Adipocyte (in vitro differentiated cells): ENCODE results near the gene BPIFA2.
A peak's percentile ranks its signal among the peaks of the same experiment; 100 is the strongest.
"Not testable (repeated sequence)": the region's sequence is repeated elsewhere in the genome, so short reads cannot be mapped to it uniquely, and the experiment has no call there.

Experiments used
- DNase-seq: peaks from one replicate; pipeline ENCODE4 v3.0.0-alpha.2; 2015; ENCODE audit warnings: low read depth
- H3K27me3 ChIP-seq: replicated peaks from 2 replicates; pipeline ENCODE4 v1.7.0; 2013; ENCODE audit warnings: mild to moderate bottlenecking, low read length, moderate library complexity; ENCODE audit not compliant: control insufficient read depth, insufficient read depth
- H3K36me3 ChIP-seq: 2 replicates; pipeline ENCODE4 v1.7.0; 2013; ENCODE audit warnings: low read length, mild to moderate bottlenecking, moderate library complexity; ENCODE audit not compliant: control insufficient read depth, insufficient read depth, severe bottlenecking
- H3K4me1 ChIP-seq: 2 replicates; pipeline ENCODE4 v1.7.0; 2013; ENCODE audit warnings: mild to moderate bottlenecking, low read length, moderate library complexity; ENCODE audit not compliant: control insufficient read depth, insufficient read depth
- H3K4me3 ChIP-seq: 2 replicates; pipeline ENCODE4 v1.7.0; 2013; ENCODE audit warnings: mild to moderate bottlenecking, low read length, moderate library complexity
- H3K9ac ChIP-seq: 2 replicates; pipeline ENCODE4 v1.7.0; 2013; ENCODE audit warnings: mild to moderate bottlenecking, low read length, moderate library complexity
- H3K9me3 ChIP-seq: 2 replicates; pipeline ENCODE4 v1.7.0; 2013; ENCODE audit warnings: mild to moderate bottlenecking, low read length, moderate library complexity; ENCODE audit not compliant: control insufficient read depth

The BPIFA2 gene, protein sequence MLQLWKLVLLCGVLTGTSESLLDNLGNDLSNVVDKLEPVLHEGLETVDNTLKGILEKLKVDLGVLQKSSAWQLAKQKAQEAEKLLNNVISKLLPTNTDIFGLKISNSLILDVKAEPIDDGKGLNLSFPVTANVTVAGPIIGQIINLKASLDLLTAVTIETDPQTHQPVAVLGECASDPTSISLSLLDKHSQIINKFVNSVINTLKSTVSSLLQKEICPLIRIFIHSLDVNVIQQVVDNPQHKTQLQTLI

DNA sequence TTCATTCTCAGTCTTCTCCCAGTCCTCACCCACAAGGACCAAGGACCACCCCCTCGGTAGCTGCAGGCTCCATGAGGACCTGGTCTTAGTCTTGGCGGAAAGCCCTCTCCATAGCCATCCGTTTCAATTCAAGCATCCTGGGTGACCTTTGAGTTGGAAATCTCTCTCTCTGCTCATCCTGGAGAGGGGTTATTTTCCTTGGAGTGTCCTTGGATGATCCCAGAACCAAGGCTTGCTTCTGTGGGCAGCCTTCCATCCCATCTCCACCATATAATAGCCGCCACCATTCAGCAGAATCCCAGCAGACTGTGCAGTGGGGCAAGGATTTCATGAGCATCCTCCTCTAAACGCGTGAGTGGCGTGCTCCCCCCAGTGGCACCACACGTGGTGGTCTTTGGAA is at the start of gene BPIFA2:
TSS of gene BPIFA2 (plus strand) at position 301 of the 400 bp plus-strand sequence. CDS start 987 bp downstream, outside the sequence.
- H3K4me3 ChIP-seq = no peak within 1 kb of the TSS

DNA sequence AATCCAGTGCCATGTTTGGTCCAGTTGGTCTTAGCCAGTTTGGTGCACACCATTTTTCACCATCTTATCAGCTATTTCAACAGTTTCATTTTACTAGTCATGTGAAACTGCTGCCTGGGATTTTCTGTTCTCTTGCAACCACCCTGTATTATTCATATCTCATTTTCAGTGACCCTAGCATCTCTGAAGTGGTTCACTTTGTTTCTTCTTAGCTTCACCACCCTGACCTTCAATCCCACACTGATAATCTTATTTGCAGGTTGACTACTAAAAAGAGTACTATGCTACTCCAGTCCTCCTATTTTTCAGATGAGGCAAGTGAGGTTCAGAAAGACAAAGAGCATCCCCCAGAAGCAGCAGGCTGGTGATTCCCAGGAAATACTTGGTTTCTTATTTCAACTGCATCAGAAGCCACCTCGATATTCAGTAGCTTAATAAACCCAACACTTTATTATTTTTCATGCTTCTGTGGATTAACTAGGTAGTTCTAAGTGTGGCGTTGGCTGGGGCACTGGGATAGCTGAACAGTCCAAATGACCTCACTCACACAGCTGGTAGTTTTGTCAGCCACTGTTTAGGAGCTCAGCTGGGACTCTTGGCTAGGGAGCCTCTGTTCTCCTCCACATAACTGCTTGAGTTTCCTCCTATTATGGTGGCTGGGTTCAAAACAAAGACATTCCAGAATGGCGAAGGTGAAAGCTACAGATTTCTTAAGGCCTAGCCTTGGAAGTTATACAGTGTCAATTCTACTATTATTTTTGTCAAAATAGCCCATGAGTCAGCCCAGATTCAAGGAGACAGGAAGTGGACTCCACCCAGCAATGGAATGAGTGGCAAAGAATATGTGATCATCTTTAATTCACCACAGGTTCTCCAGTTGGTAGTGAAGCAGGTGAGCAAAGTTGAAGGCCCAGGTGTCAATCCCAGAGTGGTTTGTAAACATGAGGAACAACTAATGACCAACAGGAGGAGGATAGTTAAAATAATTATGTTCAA is 47.9 kb upstream of the BPIFA2 start:
- Histone ChIP-seq H3K27me3 (no peaks in the 10 kb centered on the region), H3K4me3 (no peak overlapping the region), H3K9me3 (peaks cover 12% of the 10 kb centered on the region), H3K9ac (no peak overlapping the region), H3K4me1 (no peaks in the 10 kb centered on the region), H3K36me3 (no peaks in the 10 kb centered on the region)
- no peak for DNase-seq

More for the DNA sequence above, at the start of gene BPIFA2:
- no peaks in the 10 kb centered on the region for H3K4me1 ChIP-seq
- H3K36me3 ChIP-seq = no peaks in the 10 kb centered on the region
- H3K27me3 ChIP-seq = peaks cover 32% of the 10 kb centered on the region
- peaks cover 14% of the 10 kb centered on the region for H3K9me3 ChIP-seq
- DNase-seq = no peak
- no peak within 1 kb of the TSS for H3K9ac ChIP-seq

DNA sequence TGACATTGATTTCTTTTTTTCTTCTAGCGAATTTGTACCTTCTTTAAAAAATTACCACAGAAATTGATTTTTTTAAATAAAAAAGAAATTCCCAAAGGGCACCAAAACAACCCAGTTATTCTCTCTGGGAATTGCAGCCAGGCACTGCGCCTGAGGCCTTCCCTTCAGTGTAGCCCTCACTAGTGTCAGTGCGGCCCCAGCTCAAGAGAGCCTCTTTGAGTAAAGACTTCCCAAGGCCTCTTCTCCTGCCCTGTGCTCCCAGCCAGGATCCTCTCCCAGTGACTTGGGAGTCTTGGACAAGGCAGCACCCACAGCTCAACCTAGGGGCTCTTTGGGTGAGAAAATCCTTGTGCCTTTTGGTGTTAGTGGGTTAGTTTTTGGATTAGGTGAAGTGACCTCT is 47.0 kb upstream of the BPIFA2 start:
- Histone ChIP-seq H3K9ac (no peak overlapping the region), H3K4me1 (no peaks in the 10 kb centered on the region), H3K36me3 (no peaks in the 10 kb centered on the region), H3K9me3 (peaks cover 12% of the 10 kb centered on the region), H3K4me3 (no peak overlapping the region), H3K27me3 (no peaks in the 10 kb centered on the region)
- no peak for DNase-seq

DNA sequence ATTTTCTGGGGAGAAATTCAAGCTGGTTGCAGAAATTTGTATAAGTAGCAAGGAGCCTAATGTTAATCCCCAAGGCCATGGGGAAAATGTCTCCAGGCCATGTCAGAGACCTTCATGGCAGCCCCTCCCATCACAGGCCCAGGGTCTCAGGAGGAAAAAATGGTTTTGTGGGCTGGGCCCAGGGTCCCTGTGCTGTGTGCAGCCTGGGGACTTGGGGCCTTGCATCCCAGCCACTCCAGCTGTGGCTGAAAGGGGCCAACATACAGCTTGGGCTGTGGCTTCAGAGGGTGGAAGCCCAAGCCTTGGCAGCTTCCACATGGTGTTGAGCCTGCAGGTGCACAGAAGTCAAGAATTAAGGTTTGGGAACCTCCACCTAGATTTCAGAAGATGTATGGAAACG is 45.7 kb upstream of the BPIFA2 start:
- H3K9ac ChIP-seq, H3K36me3 ChIP-seq, H3K4me1 ChIP-seq, DNase-seq, H3K27me3 ChIP-seq, H3K4me3 ChIP-seq: not testable (repeated sequence)
- peaks cover 12% of the 10 kb centered on the region for H3K9me3 ChIP-seq

DNA sequence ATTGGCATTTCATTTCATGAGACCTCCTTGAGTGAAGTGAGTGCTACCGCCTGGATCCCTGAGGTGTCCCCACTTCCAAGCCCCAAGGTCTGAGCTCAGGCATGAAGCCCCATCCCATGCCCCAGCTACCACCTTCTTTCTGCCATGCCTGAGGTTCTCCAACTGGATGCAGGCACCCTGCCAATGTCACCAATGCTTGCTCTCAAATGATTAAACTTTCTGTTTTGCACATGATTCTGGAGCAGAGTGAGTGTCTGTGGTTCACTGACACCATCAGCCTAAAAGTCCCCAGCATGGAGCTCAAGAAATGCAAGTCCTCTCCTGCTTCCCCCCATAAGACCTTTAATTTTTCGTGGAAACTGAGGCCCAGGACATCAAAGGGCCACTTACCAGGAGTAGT is 43.7 kb upstream of the BPIFA2 start:
- no peak overlapping the region for H3K9ac ChIP-seq
- H3K36me3 ChIP-seq = no peaks in the 10 kb centered on the region
- H3K4me3 ChIP-seq = no peak overlapping the region
- peaks cover 12% of the 10 kb centered on the region for H3K9me3 ChIP-seq
- H3K27me3 ChIP-seq = no peaks in the 10 kb centered on the region
- DNase-seq = no peak
- H3K4me1 ChIP-seq = peaks cover 8% of the 10 kb centered on the region

DNA sequence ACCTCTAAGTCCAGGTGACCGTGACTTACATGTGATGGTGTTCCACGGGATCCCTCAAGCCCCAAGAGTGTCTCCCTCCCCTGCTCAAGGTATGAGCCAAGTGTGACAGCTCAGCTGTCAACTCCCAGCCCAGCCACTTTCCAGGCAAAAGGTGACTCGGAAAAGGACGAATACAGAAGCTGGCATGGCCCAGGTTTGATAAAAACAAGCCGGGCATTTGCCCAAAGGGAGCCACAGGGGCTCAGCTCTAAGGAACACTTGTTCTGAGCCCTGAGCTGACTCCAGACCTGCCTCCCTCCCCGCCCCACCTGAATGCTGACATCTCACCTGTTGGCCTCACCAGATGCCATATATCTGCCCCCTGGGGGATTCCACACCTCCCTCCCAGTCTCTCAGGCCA is 43.0 kb upstream of the BPIFA2 start:
- no peak overlapping the region for H3K4me3 ChIP-seq
- H3K9ac ChIP-seq = no peak overlapping the region
- H3K27me3 ChIP-seq = no peaks in the 10 kb centered on the region
- no peaks in the 10 kb centered on the region for H3K36me3 ChIP-seq
- H3K9me3 ChIP-seq = peaks cover 5% of the 10 kb centered on the region
- H3K4me1 ChIP-seq = peaks cover 8% of the 10 kb centered on the region
- no peak for DNase-seq

DNA sequence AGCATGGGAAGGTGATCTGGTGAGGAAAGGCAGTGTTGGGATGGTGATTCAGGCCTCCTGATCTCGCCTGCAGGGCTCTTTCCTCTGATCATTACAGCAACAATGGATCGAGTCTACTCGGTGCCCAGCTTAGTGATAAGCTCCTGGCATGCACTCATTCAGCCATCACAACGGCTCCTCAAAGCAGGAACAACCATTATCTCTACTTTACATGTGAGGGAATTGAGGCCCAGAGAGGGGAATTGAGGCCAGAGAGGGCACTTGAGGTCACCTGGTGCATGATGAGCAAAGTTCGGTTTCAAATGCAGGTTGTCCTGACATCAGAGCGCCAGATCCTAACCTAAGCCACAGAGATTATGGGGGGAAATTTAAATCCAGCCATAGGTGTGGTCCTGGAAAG is 42.0 kb upstream of the BPIFA2 start:
- Histone ChIP-seq H3K4me3 (no peak overlapping the region), H3K27me3 (no peaks in the 10 kb centered on the region), H3K36me3 (no peaks in the 10 kb centered on the region), H3K9ac (no peak overlapping the region), H3K4me1 (peaks cover 10% of the 10 kb centered on the region), H3K9me3 (no peaks in the 10 kb centered on the region)
- no peak for DNase-seq

DNA sequence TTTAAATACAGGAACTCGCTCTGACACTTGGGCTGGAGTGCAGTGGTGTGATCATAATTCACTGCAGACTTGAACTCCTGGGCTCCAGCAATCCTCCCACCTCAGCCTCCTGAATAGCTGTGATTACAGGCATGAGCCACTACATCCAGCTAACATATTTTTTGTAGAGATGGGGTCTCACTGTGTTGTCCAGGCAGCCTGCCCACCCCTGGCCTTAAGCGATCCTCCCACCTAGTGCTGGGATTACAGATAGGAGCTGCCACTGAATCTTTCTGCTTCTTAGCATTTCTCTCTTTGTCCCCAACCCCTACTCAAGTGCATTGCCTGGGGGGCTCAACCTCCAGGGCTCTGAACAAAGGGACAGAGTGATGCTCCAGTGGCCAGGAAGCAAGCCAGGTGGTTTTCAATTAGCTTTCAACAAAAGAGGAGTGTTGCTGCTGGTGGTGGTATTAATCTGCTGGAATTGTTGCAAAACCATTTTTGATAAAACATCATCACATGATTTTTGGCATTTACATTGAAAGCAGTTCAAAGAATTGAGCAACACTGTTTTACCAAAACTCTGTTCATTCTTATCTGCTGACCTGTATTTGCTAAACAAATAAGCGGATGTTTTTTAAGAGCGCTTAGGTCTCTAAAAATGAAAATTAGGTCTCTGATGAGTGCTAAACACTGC is 40.4 kb upstream of the BPIFA2 start:
- Histone ChIP-seq H3K4me1 (peaks cover 24% of the 10 kb centered on the region), H3K9me3 (no peaks in the 10 kb centered on the region), H3K9ac (no peak overlapping the region), H3K36me3 (no peaks in the 10 kb centered on the region), H3K4me3 (no peak overlapping the region), H3K27me3 (no peaks in the 10 kb centered on the region)
- no peak for DNase-seq

DNA sequence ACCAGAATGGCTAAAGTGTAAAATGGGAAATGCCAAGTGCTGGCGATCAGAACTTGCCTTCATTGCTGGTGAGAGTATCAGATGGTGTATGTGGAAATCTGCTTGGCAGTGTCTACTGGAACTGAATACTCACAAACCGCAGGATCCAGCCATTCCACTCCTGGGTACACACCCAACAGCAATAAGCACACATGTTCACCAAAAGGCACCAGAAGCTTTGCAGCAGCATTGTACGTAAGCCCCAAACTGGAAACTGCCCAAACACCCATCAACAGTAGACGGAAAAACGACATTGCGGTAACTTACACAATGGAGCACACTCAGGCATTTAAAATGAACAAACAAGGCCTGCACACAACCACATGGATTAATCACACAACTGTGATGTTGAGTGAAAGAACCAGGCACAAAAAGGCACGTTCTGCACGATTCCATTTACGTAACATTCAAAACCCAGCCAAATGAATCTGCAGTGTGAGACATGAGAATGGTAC is 37.3 kb upstream of the BPIFA2 start:
- Histone ChIP-seq H3K36me3 (no peaks in the 10 kb centered on the region), H3K4me1 (peaks cover 36% of the 10 kb centered on the region), H3K9me3 (no peaks in the 10 kb centered on the region), H3K9ac (no peak overlapping the region), H3K4me3 (no peak overlapping the region), H3K27me3 (no peaks in the 10 kb centered on the region)
- peak; percentile 2 for DNase-seq

DNA sequence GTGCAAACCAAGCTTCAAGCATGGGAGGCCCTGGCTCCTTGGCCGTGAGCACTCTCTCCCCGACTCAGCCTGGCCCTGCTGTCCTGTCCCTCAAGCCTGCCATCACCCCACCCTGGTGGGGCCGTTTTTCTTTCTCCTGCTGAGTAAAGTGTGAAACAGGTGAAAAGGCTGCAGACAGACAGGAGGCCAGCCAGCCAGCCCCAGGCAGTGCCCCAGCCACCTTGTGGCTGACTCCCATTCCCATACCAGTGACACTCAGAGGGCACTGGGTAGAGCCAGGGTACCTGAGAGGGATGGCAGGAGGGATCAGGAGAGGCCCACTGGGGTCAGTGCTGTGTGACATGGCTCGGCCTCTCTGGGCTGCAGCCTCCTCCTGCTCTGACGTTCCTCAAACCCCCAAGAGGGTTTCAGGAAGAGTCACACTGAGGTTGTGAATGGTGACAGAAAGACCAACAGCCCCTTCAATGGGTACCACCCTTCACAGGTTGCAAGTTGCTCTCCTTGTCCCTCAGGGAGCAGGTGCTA is 35.9 kb upstream of the BPIFA2 start:
- Histone ChIP-seq H3K4me3 (no peak overlapping the region), H3K36me3 (no peaks in the 10 kb centered on the region), H3K9me3 (peaks cover 7% of the 10 kb centered on the region), H3K27me3 (no peaks in the 10 kb centered on the region), H3K4me1 (peaks cover 36% of the 10 kb centered on the region), H3K9ac (no peak overlapping the region)
- no peak for DNase-seq
